DMS114 treated with DMSO at 0.1 percent for 48 hours (cell line): ENCODE data around the gene TCFL5.

ENCODE experiments used
- DNase-seq: peaks from one replicate; lab custom pipeline; 2025; ENCODE audit not compliant: unreplicated experiment; lab: John Stamatoyannopoulos, UW

TCFL5 gene

GRCh38 chr20:62835931-62836861 lies 25.4 kb downstream of the TCFL5 start:
- no peak for DNase-seq

GRCh38 chr20:62834967-62835730 lies 26.5 kb downstream of the TCFL5 start:
- no peak for DNase-seq

- DNase-seq: no peak
Measured at GRCh38 chr20:62832951-62833391, 28.7 kb downstream of the TCFL5 start.

- DNase-seq: no peak
Measured at GRCh38 chr20:62832212-62832922, 29.3 kb downstream of the TCFL5 start.

- no peak for DNase-seq
Measured at GRCh38 chr20:62831854-62832211, 29.8 kb downstream of the TCFL5 start.

GRCh38 chr20:62831361-62831788 lies 30.2 kb downstream of the TCFL5 start:
- DNase-seq: no peak

GRCh38 chr20:62830821-62831220 lies 30.8 kb downstream of the TCFL5 start:
- no peak for DNase-seq

GRCh38 chr20:62830251-62830650 lies 31.4 kb downstream of the TCFL5 start:
- DNase-seq: no peak

- no peak for DNase-seq
Measured at GRCh38 chr20:62829231-62830230, 32.1 kb downstream of the TCFL5 start.

- no peak for DNase-seq
Measured at GRCh38 chr20:62828511-62829230, 33.0 kb downstream of the TCFL5 start.

- no peak for DNase-seq
Measured at GRCh38 chr20:62828051-62828450, 33.6 kb downstream of the TCFL5 start.

GRCh38 chr20:62827311-62828038 lies 34.1 kb downstream of the TCFL5 start:
- no peak for DNase-seq

GRCh38 chr20:62826646-62827310 lies 34.8 kb downstream of the TCFL5 start:
- DNase-seq: no peak

GRCh38 chr20:62825986-62826645 lies 35.5 kb downstream of the TCFL5 start:
- no peak for DNase-seq

- DNase-seq: no peak
Measured at GRCh38 chr20:62825333-62825985, 36.2 kb downstream of the TCFL5 start.

GRCh38 chr20:62824476-62825332 lies 36.9 kb downstream of the TCFL5 start:
- no peak for DNase-seq
